ENCODE data around the gene BEND5.

The BEND5 gene

DNA sequence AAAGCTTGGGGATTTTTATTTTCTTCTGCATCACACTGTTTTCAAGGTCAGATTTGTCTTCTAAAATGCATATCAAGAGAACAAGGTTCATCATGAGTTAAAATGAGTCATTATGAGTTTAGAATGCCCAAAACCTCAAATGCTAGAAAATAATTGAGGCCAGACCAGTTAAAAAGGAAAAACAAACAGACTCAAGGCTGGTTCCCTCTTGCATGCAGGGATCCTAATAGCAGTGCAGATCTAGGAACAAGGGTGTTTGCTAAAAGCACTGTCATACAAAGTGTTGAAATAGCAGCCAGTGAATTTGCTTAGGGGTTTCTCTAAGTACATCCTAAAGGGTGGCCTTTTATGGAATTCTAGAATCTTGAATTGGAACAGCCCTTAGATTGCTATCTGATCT lies 15.3 kb downstream of the BEND5 start:
- no peak for DNase-seq

DNA sequence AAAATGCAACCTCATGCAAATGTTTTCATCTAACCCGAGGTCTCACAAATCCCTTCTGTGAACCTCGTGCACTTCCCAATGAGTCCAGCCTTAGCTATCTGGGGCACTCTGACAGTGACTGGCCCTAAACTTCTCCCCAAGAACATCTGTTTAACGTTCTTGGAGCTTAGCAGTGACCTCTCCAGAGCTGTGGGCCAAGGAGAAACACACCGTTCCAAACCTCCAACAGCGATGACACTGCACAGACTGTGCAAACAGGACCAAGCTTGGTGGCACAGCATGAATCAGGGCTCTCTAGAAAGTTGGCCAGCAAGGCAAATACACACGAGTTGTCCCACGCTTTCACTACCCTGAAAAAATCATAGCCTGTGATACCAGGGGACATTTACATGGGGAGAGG lies 15.8 kb downstream of the BEND5 start:
- DNase-seq = no peak

DNA sequence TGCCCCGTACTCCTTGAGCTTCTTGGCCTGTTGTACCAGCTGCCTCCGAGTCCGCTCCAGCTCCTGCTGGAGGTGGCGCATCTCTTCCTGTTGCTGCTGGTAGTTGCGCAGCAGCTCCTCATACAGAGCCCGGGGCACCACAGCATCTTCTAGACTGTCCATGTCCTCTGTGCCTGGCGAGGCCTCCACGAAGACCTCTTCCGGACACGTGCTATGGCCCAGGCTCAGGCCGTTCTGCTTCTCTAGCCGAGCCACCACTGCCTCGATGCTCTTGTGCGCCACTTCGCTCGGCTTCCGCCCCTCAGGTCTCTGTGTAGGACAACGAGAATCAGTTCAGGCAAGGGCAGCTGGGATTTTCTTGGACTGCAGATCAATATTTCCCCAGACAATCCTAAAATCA lies 17.7 kb downstream of the BEND5 start:
- no peak for DNase-seq

DNA sequence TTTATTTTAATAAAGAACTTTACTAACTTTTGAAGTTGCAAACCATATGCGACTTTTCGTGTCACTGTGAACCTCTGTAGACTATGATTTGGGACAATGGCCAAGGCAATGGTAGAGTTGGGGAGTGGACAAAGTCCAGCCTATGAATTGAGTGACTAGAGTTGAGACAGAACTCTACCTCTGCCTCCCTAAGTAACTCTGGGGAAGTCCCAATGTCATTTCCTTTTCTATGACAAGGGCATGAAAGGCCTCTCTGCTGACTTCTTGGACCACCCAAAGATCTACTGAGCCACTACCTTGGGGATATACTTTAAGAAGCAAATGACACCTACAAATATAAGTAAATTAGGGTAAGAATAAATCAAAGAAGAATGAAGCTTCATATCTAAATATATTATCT lies 19.3 kb downstream of the BEND5 start:
- DNase-seq = no peak

DNA sequence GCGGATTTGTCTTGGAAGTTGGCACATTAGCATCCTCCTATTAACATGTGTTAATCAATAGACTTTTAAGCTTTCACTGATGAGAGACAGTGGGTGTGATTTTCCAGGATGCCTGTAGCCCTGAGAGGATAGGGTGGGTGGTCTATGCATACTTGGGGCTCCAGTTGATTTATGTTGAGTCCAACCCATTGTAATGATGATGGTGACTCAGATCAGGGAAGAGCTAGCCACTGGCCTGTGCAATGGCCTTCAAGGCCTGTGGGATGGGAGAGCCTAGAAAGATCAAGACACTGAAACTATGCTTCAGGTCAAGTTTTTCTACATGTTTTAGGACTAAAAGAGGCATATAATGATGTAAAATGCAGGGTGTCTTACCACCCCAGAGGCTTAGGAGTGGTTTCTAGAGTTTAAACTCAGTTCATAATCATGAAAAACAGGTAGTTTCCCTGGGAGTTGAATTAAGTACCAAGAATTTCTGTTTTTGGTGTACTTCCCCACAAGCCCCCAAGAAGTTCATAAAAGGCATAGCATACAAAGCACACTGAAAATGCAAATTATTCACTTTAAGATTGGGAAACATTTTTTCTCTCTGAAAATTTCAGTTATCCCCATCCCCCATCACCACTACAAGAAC lies 19.9 kb downstream of the BEND5 start:
- no peak for DNase-seq

DNA sequence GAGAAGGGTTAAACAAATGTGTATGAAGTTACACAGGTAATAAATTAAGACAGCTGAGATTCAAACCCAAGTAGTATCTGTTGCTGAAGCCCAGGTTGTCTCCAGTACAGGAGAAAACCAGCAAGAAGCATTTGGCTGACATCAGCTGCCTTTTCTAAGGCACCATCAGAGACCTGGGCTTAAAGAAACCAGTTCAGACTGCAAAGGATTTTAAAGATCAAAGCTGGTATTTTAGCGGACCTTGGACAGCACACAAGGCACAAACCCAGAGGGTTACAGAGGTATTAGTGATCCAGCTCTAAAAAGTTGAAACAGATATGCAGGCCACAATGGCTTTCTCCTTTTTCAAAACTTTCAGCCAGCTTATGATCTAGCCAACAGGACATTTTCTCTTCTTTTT lies 23.4 kb downstream of the BEND5 start:
- no peak for DNase-seq

DNA sequence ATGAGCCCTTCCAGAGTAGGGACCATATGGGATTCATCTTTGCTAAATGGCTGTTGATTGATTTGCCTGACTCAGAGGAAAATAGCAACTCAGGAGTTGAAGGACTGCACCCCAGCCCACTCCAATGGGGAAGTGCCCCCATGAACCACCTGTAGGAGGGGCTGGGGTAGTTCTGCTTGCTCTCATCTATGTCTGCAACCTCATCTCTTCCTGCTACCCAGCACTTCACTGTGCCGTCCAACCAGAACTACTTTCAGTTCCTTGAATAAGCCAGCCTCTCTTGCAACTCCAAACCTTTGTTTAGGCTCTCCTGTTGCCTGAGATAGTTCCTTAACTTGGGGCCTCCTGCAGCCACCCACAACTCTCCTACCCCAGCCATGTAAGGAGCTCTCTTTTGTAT lies 26.6 kb downstream of the BEND5 start:
- no peak for DNase-seq

DNA sequence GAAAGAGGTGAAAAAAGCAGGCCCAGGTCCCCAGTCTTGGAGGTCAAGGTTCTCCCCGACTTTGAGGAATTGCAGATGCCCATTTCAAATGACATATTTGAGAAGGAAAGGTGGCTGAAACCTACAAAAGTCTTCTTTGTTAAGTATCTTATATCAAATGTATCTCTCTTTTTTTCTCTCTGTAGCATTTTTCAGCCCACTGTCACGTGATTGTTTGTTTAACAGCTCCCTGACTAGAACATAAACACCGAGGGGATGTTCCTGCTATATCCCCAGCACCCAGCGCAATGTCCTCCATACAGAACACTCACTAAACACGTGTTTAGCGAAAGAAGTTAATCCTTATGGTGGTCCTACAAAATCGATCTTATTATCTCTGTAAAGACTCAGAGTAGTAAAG lies 27.6 kb downstream of the BEND5 start:
- DNase-seq = no peak

DNA sequence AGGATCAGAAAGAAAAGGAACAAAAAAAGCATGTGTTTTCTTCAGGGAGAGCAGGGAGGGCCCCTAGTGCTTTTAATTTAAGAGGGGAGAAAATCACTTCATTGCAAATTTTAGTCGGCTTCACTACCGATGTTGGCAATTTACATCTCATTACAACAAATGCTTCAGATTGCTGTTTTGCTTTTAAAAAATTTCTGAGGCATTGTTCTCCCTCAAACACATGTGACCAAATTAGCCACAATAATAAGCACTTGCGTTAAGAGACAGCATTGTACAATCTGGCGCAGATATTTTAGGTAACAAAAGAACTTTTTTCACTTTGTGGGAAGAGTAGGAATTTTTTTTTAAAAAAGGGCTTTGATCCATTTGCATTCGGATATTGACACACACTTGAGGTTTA lies 29.8 kb downstream of the BEND5 start:
- no peak for DNase-seq

DNA sequence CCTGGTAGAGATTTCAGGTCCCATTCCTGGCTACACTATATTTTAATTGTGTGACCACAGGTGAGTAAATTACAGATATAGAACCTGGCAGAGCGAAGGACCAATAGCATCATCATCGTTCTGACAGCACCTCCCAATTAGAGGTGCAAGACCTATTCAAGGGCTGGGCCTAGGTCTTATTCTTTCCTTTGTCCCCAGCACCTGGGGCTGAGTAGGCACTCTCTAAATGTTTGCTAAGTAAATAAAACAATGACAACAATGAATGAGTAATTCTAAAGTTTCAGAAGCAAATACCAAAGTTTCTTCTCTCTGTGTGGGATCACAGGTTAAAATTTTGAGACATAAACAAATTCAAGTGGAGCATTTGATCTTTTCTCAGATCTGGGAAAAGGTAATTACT lies 32.7 kb downstream of the BEND5 start:
- DNase-seq = no peak

DNA sequence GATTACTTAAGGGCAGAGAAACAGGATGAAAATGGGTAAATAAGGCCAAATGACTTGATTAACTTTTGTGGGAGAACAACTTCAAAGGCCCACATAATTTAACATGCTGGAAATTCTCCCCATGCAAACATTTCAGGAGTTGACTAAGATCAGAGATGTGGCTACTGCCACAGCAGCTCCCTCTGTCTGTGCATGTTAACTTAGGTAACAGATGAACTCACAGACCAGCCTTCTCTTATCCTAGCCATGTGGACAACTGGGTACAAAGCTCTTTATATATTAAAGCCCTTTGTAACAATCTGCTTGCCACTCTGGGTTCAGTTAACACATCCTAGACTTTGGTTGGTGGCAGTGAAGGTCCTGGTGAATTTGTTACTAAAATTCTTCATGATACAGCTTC lies 33.2 kb downstream of the BEND5 start:
- DNase-seq = no peak

DNA sequence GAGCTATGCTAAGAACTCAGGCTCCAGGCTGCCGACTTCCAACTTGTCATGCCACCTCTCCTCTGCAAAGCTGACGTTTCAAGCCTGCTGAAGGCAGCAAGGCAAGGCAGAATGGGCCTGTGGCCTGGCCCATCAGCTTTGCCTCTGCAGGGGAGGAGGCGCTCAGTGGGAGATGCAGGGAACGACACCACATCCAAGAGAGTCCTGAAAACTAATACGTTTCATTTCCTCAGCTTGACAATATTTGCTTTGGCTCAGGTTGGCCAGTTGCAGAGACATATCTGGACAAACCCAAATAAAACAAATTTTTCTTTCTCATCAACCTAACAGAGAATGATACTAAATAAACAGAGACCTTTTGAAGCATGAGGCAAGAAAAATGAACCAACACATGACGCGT lies 35.3 kb downstream of the BEND5 start:
- DNase-seq = no peak

DNA sequence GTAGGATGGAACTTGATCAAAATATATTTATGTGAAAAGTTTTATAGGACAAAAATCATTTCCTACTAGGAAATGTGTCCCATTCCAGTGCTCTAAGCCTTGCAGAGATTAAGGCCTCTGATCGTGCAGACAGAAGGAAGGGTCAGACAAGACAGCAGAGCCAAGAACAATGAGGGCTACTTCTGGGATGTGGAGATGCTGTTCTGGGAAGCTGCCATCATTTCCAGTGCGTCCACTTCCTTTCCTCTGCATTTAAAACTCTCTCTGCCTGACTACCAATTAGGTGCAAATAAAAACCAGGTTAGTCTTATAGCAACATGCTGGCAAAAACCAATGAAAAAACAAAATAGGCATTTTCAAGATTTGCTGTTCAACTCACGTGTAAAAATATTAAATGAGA lies 36.1 kb downstream of the BEND5 start:
- no peak for DNase-seq

DNA sequence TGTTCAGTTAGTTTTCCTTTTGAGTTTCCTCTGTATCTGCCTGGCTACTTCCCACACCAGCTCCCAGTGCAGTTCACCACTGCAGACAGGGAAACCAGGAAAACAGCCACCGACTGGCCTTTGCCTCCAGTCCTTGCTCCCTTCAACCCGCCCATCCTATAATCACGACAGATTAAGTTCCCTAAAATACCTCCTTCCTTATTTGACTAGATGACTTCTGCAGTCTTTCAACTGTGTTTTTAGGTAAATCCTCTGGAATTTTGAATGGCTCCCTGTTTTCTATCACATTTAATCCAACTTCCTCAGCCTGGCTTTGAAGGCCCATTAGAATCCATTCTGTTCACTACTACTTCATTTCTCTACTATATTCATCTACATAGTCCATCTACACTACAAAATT lies 37.6 kb downstream of the BEND5 start:
- no peak for DNase-seq

DNA sequence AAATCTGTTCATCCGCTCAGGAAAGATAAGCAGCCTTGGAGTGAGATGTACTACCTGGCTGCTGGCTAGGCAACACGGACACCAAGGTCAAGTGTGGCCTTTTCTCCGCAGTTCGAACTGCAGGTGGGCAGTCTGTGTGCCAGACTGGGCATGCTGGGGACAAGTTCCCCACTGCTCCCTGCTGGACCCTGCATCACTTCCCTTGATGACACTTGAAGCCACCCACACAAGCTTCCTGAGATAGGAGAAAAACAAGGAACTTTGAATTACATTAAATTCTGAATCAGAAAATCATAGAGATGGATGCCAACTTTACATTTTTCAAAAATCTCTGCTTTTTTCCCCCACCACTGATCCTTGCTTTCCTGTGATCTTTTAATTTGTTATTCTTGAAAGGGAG lies 38.3 kb downstream of the BEND5 start:
- DNase-seq = no peak

DNA sequence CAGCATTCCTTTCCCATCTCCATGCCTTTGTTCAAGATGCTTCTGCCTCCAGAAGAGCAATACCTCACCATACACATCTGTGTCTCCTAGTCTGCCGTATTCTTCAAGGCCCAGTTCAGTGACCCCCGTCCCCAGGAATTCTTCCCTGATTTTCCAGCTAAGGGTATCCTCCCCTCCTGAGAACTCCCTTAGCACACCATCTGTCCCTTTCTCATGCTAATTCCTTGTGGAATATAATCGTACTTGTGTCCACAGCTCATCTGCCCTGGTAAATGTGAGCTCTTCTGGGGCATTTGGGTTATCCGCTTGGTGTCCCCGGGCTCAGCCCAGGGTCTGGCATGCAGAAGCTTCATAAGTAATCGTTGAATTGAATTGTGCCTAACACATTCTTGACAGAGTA lies 40.9 kb downstream of the BEND5 start:
- DNase-seq = no peak

DNA sequence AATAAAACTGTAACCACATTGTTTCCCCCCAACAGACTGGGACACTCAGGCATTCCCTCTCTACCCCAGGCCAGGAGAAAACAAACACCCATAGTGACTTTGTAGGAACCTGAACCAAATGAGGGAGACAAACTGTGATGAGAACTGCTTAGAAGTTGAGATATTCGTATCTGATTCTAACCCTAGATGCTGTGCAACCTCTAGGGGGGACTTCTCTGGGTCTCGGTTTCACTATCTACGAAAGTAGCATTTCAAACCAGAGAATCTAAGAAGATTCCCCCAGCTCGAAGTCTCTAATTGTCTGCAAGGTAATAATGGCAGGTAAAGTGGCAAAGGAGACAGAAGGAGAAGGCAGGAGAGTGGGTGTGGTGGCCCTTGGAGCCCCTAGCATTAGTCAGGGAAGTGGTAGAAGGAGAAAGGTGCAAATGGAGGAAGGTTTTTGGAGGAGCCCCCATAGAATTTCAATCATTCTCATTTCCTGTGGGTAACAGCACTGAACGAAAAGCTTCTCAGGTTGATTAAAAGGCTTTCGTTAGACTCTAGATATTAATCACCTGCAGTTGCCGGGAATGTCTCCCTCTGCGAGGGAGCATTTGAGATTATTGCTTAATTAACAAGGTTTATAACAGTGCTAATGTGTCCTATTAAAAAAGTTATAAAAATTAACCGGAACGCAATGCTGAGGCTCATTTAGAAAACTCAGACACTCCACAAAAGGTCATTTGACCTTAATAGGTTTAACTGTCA lies 46.4 kb downstream of the BEND5 start:
- DNase-seq = no peak

DNA sequence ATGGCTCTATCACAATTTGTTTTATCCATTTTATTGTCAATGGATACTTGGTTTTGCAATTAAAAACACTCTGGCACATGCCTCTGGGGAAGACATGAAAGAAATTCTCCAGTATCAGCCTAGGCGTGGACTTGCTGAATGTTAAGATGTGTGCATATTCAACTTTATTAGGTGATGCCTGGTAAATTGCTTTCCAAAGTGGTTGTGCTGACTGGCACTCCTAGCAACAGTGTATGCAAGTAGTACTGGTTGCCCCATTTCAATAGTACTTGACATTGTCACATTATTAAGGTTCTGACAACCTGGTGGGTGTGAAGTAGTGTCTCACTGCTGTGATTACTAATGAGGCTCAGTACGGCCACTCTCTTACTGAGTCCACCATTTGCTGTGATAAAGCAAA lies 48.1 kb downstream of the BEND5 start:
- no peak for DNase-seq

DNA sequence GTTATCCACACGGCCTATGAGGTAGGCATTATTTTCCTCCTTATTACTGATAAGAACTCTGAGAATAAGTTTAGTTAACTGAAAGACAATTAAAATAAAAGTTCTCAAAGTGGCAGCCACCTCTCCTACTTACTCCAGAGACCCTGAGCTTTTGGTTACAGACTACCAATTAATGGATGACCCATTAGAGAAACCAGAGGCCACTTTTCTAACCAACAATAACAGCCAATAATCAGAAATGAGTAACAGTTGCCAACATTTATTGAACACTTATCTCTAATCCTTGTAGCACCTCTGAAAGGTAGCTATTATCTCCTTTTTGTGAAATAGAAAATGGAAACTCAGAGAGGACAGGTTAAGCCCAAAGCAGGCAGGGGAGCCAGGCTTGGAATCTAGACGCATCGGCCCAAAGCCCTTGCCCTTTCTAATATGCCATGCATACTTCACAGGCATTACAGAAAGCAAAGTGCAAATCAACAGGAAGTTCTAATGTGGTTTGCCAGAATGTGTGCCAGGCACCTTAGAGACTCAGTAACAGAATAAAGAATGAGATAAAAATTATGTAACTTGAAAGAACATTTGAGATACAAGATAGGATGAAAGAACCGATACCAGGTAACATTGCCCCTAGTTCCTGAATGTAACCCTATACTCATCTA lies 50.0 kb downstream of the BEND5 start:
- DNase-seq = no peak

DNA sequence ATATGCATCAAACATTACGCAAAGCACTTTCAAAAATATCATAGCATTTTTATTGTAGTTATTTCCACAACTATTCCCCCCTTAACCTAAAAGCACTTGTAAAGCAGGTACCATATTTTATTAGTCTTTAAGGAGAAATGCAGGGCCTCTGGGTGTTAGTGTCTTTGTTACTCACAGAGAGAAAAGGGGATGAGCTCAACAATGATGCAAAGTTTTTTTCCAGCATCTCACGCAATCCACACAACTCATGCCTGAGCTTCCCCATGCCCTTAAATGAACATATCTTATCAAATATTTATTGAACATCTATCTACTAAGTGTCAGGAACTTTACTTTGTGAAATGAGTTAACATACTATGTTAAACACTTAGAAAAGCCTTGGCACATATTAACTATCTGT lies 50.6 kb downstream of the BEND5 start:
- DNase-seq = no peak

DNA sequence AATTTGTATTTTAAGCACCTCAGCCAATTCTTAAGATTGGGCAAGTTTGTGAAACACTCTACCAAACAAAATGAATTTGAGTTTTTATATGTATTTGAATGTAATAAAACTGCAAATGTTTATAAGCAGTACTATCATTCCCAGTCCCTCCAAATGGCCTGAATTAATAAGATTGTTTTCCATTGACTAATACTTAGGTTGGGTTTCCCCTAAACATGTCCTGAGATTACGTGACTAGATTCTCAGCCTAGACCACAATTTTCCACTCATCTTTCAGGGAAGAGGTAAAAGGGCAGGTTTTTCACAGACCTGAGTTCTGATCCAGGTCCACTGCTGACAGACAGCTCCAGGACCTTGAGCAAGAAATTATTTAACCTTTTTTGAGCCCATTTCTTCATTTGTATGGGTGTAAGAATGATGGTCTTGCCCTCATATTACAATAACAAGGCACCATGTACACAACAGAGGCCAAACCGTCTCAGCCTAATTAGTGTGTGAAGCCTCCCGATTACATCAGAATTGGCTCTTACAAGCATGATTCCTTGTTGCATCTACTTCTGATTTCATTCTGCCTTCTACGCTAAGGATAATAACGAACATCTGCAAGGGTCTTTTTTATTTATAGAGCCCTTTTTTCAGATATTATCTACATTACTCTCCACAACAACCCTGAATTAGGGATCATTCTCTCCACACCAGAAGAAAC lies 51.2 kb downstream of the BEND5 start:
- no peak for DNase-seq

DNA sequence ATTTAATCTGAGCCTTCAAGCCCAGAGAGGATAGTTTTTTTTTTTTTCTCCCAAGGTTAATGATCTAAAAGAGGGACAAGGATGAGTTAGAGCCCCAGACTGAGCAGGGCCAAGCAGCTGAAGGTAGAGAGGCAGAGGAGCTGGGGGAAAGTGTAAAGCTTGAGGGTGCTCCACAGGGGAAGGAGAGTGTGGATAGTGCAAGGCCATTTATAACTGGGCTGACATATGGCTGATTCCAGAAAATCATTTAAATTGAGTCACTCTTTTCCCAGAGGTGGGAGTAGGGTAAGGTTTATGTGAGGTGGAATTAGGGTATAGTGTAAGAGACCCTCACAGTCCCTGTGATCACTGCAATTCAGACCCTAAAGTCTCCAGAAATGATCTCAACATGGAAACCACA lies 55.8 kb downstream of the BEND5 start:
- no peak for DNase-seq

DNA sequence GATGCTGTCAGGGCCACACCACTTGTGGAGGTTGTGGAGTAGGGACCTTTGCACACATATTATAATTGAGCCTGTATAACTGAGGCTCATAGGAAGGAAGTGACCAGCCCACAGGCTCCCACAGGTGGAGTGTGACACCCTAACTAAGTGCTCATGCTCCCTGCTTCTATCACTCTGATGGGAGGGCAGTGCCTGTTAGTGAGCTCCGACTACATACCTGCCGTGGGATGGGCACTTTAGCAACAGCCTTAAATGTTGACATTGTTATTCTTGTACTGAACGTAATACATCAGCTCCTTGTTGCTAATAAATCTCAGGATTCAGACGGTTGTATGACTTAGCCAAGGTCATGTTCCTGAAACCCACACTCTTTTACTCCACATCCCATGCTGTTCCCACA lies 58.0 kb downstream of the BEND5 start:
- no peak for DNase-seq

DNA sequence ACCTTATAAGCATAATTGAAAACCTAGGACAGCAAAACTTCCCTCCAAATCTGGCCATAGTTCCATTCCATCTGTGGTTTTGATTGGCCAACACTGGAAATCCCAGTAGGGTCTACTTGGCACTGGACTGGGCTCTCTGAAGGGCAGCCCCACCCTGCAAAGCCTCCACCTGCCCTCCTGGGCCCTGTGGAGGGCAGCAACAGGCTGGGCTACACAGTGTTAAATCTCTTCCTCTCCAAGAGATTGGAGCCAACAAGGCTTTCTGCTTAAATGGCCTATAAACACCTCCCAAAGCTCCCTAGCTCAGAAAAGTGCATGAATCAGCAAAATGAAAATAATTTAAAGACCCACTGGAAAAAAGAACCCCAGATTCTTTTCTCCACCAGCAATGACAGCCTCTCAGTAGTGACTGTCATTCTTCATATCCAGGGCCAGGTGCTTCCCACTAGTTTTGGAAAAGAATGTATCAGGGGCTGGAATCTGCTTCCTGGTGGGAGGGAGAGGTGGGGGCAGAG lies 58.5 kb downstream of the BEND5 start:
- DNase-seq = no peak
